Ovary (tissue), 3 donors: ENCODE data around the gene ESRRG.

Experiments
- POLR2A ChIP-seq: fragments of 450-650 bp; IDR thresholded peaks from one replicate; pipeline ENCODE4 v1.6.1; 2017; ENCODE audit warnings: antibody characterized with exemption, mild to moderate bottlenecking, moderate library complexity
- TF ChIP-seq, protein P1 (sequence below), 3 donors: fragments of 450-650 bp in 2 of 3; fragments of 200-600 bp in 1 of 3; IDR thresholded peaks; one replicate each; pipeline versions ENCODE4 v1.5.1 to v1.8.0; 2016 to 2022; ENCODE audit warnings: antibody characterized with exemption in 3 of 3, mild to moderate bottlenecking in 1 of 3
- donor health status: DM: no; HTN: no; CAD: no.

DNA sequence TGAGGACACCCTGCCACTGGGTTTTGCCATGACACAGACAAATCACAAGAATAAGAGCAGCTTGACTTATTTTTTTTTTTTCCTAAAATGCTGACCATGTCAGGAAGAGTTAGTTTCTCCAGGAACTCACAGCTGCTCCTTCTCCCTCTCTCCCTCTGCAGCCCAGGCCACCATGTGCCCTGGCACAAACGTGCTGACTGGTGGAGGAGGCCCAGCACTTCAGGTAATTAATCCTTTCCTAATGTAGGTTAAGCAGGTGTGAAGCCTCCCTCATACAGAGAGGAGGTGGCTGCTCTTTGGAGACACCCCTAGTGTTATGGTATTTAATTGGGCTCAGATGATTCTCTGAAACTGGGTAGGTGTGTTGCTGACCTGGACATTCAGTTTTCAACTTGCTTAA, 170.2 kb downstream of the ESRRG start:
- TF ChIP-seq, protein P1, sequence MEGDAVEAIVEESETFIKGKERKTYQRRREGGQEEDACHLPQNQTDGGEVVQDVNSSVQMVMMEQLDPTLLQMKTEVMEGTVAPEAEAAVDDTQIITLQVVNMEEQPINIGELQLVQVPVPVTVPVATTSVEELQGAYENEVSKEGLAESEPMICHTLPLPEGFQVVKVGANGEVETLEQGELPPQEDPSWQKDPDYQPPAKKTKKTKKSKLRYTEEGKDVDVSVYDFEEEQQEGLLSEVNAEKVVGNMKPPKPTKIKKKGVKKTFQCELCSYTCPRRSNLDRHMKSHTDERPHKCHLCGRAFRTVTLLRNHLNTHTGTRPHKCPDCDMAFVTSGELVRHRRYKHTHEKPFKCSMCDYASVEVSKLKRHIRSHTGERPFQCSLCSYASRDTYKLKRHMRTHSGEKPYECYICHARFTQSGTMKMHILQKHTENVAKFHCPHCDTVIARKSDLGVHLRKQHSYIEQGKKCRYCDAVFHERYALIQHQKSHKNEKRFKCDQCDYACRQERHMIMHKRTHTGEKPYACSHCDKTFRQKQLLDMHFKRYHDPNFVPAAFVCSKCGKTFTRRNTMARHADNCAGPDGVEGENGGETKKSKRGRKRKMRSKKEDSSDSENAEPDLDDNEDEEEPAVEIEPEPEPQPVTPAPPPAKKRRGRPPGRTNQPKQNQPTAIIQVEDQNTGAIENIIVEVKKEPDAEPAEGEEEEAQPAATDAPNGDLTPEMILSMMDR (IDR thresholded peaks at IDR 0.05): no peak
- TF ChIP-seq POLR2A: no peak
